GM21619 (cell line): ENCODE data around the gene ASGR1.
A peak's percentile ranks its signal among the peaks of the same experiment; 100 is the strongest.
"Not testable (repeated sequence)": the region's sequence is repeated elsewhere in the genome, so short reads cannot be mapped to it uniquely, and the experiment has no call there.

Experiments
- ATAC-seq: cut with Tn5 transposase; IDR thresholded peaks from one replicate; pipeline ENCODE4 v1.9.1; 2021; ENCODE audit not compliant: unreplicated experiment

ASGR1 gene

DNA sequence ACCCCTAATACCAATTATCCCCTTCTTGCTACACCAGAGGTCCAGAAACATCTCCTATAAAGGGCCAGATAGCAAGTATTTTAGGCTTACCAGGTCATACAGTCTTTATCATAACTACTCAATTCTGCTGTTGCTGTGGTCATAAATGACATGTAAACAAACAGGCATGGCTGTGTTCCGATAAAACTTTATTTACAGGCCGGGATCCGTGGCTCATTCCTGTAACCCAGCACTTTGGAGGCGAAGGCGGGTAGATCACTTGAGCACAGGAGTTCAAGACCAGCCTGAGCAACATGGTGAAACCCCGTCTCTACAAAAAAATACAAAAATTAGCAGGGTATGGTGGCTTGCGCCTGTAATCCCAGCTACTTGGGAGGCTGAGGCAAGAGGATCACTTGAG, 12.3 kb downstream of the ASGR1 start:
- no peak for ATAC-seq

GRCh38 chr17:7159571-7159970, 19.6 kb downstream of the ASGR1 start:
- not testable (repeated sequence) for ATAC-seq

DNA sequence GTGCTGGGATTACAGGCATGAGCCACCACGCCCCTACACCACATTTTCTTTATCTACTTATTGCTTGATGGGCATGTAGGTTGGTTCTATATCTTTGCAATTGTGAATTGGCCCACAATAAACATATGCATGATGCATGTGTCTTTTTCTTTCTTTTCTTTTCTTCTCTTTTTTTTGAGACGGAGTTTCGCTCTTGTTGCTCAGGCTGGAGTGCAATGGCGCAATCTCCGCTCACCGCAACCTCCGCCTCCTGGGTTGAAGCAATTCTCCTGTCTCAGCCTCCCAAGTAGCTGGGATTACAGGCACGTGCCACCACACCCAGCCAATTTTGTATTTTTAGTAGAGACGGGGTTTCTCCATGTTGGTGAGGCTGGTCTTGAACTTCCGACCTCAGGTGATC, 20.7 kb downstream of the ASGR1 start:
- ATAC-seq, result not testable (repeated sequence)

DNA sequence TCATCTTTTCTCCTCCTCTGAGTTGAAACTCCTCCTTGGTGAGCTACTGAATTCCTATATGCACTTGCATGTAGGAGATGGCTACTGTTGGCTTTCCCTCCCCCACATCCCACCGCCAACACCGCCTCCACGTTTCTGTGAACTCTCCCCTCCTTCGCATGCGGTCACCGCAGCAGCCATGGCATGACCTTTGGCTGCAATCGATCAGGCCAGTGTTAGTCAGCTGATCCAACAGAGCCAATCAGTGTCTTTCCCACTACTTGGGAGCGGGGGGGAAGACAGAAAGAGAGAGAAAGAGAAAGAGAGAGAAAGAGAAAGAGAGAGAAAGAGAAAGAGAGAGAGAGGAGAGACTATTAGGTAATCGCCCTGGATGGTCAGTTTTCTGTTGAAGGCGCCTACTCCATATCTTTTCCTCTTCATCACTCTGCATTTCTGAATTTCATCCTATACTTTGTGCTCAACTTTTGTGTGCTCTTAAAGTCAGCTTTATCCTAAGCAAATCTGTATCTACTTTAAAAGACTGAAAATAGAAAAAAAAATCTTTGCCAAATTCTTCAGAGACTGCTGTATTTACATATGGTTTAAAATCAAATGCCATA, 22.7 kb downstream of the ASGR1 start:
- no peak for ATAC-seq

DNA sequence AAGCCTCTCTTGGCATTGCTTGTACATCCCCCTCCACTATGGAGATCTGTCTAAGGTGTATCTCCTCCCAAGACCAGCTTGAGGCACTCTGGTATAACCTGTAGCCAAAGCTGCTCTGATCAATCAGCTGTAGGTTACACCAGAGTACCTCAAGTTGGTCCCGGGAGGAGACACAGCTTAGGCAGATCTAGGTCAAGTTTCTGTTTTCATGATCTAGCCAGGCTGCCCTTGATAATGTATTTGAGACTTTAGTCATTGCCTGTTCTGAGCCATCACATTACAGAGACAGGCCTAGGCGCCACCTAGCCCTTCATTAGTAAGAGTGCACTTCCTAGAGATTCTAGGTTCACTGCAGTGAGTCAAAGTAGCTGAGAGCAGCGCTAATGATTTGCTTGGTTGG, 31.4 kb downstream of the ASGR1 start:
- no peak for ATAC-seq

DNA sequence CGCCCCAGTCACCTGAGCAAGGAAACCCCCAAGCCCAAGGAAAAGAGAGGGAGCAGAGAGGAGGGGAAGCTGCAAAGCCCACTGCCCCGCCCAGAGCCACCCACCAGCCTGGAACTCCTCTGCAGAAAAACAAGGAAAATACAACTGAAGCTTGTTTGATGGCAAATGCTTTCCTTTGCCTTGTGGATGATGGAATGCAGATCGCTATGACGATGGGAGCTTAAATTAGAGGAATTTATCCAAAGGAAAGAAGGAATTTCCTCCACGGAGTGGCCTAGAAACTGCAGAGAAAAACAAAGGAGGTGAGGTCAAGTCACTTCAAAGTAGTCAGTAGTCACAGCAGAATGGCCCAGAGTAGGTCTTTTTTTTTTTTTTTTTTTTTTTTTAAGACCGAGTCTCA, 33.1 kb downstream of the ASGR1 start:
- no peak for ATAC-seq

DNA sequence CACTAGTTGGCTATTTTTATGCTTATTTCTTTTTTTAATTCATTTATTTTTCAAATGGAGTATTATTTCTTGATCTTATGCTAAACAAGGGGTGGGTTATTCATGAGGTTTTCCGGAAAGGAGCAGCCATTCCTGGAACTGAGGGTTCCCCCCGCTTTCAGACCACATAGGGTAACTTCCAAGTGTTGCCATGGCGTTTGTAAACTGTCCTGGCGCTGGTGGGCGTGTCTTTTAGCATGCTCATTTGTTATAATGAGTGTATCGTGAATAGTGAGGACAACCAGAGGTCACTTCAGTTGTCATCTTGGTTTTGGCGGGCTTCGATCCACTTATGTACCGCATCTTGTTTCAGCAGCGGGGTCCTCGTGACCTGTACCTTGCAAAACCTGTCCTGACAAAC, 35.0 kb downstream of the ASGR1 start:
- ATAC-seq, result no peak

DNA sequence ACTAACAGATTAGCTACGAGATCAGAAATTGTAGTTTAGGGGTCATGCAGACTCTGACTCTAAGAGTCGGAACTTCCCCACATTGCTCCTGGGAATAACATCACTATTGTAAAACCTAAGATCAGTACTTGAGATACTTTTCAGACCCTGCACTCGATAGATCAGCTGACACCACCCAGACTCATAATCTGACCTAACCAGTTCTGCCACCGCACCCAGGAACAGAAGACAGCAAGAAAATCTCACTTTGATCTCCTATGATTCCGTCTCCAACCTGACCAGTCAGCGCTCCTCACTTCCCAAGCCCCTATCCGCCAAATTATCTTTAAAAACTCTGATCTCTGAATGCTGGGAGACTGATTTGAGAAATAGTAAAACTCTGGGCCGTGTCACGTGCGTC, 37.3 kb downstream of the ASGR1 start:
- no peak for ATAC-seq

GRCh38 chr17:7139400-7139799, 39.8 kb downstream of the ASGR1 start:
- no peak for ATAC-seq

DNA sequence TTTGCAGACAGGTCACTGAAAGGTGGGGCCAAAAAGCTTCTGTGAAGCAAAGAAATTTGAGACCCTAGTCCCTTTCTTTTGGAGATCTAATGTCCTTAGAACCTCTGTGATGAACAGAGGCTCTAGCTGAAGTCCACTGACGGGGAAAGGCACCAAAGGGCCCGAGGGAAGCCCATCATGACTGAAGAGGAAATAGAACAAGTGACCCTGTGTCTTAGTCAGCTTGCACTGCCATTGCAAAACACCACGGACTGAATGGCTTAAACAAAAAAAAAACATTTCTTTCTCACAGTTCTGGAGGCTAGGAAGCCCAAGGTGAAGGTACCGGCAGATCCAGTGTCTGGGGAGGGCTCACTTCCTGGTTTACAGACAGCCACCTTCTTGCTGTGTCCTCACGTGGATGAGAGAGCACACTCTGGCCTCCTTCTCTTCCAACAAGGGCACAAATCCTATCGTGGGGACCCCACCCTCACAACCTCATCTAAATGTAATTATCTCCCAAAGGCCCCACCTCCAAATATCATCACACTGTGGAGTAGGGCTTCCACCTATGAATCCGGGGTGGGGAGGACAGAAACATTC, 40.3 kb downstream of the ASGR1 start:
- no peak for ATAC-seq

- no peak for ATAC-seq
Measured at GRCh38 chr17:7137171-7137943, 41.8 kb downstream of the ASGR1 start.

DNA sequence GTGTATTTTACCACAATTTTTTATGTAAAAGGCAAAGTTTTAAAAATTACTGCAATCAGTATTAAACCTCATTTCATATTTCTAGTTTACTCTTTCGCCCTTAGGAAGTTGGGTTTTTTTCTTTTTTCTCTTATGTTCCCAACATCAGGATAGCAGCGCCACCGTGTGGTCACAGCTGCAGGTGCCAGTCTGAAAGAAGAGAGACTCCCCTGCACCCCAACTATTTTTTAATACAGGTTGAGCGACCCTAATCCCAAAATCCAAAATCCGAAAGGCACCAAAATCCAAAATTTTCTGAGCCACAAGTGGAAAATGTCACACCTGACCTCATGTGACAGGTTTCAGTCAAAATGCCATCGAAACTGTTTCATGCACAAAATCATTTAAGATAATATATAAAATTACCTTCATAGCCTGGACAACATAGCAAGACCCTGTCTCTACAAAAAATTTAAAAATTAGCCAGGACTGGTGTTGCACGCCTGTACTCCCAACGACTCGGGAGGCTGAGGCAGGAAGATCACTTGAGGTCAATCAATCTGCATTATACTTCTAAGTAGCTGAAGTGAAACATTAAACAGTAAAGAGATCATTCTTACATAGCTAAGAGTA, 42.8 kb downstream of the ASGR1 start:
- no peak for ATAC-seq

DNA sequence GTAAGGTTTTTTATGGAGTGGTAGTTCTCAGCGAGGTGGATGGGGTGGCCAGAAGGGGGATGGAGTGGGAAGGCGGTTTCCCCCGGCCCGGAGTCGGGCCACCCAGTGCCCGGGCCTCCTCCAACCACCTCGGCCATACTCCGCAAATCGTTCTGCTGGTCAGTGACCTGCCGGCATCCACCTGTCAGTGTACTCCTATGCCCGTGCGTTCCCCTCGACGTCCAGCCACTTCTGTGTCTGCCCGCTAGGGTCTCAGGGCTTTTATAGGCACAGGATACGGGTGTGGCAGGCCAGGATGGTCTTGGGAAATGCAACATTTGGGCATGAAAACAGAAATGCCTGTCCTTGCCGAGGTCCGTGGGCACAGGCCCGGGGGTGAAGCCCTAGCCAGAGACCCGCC, 45.3 kb downstream of the ASGR1 start:
- ATAC-seq, result no peak

- no peak for ATAC-seq
Measured at GRCh38 chr17:7133424-7133823, 45.7 kb downstream of the ASGR1 start.

DNA sequence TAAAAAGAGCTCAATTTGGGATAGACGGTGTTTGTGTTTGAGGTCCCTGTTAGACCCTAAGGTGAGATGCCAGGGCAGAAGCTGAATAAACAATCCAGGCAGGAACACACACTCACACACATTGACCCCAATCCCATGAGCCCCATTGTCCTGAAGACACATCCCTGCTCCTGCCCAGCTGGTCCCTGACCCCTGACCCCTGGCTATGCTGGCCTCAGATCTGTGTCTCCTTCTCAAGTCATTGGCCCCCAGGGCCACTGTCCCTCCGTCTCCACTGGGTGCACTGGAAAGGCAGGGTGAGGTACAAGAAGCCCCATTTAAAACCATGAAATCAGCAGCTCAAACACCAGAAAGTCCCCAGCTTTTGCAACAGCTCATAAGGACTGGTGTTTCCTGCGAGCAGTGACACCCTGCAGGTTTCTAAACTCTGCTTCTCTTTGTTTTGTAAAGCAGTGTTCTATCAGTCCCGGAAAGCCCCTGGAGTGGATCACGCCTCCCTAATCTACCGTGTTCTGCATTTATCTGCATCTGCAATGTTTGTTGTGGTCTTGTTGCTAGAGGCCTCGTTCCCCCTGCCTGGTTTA, 46.6 kb downstream of the ASGR1 start:
- ATAC-seq, result peak; percentile 74

GRCh38 chr17:7131423-7131791, 47.8 kb downstream of the ASGR1 start:
- no peak for ATAC-seq

DNA sequence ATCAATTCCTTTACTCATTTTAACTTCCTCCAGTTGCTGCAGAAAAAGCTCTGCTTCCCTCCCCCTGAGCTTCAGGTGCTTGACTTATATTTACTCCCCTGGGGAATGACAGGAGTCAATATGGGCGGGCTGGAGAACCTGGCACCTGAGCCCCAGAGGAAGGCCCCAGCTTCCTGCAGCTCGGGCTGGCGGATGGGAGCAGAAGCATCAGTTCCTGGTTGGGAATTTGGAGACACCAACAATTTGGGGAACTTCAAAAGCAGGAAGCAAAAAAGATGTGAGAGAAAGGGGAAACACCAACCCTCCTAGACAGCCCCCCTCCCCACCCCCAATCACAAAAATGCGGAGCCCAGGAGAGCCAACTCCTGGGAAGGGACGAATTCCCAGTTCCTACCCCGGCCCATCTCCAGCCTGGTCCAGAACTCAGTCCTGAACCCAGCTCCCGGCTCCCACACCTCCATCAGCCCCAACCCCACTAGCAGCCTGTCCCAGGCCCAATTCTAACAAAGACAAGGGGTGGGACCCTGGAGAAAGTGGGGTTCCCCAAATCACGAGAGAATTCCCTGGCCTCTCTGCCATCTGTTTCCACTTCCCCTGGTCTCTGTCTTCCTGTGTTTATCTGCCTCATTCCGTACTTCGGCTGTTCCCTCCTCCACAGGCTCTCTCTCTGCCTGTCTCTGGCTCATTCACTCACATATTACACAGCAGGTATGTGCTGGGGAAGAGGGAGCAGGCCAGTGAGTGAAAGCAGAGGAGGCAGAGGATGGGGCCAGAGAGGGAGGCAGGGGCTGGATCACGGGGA, 48.3 kb downstream of the ASGR1 start:
- ATAC-seq, result no peak

- ATAC-seq, result no peak
Measured at GRCh38 chr17:7129311-7129710, 49.9 kb downstream of the ASGR1 start.

DNA sequence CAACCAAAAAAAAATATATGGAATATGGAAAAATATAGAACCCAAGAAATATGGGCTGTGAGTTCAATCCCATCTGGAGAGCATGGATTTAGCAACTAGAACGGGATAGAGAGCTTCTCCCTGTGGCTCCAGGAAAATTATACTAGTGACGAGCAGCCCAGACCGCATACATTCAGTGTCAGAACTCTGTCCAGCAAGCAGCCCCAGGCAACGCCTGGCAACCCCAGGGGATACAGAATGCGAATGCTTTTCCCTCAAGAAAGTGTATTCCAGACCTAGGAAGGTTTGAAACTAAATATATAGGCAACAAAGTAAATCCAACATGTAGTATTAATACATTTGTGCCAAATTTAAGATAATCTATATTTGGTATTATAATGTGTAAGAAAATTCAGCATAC, 51.0 kb downstream of the ASGR1 start:
- no peak for ATAC-seq

- ATAC-seq, result not testable (repeated sequence)
Measured at GRCh38 chr17:7127501-7127900, 51.7 kb downstream of the ASGR1 start.

DNA sequence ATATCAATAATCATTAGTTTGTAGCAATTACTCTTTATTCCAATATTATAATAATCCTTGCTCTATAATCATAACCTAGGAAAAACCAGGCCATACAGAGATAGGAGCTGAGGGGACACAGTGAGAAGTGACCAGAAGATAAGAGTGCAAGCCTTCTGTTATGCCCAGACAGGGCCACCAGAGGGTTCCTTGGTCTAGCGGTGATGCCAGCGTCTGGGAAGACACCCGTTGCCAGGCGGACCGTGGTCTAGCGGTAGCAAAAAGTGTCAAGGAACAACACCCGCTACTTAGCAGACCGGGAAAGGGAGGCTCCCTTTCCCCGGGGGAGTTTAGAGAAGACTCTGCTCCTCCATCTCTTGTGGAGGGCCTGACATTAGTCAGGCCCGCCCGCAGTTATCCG, 52.8 kb downstream of the ASGR1 start:
- not testable (repeated sequence) for ATAC-seq
